IMR-90 (cell line): ENCODE measurements around the gene LRRC4C. TPM values are rescaled to one million over a fixed set of nuclear protein-coding genes. Genes with fewer than 3 reads are reported as not detected.

Experiments
- ATAC-seq: fragments of 200-7000 bp; cut with Tn5 transposase; 2 replicates; pipeline ENCODE4 v1.9.1; 2020; ENCODE audit warnings: low read depth, mild to moderate bottlenecking, moderate library complexity
- BruUV-seq: library from RNA; stranded (reverse); fragments of 400-500 nt; replicated peaks from 2 replicates; lab custom pipeline; 2021; lab: Mats Ljungman, UMichigan
- CTCF ChIA-PET: fragments of 300-600 bp; formaldehyde crosslinking; extraction: SDS; loops from one replicate; lab custom pipeline; 2021; ENCODE audit warnings: antibody characterized with exemption; lab: Yijun Ruan, JAX
- POLR2A ChIA-PET: fragments of 300-600 bp; sonication (Branson Sonifier 250); formaldehyde crosslinking; loops from one replicate; lab custom pipeline; 2022; ENCODE audit warnings: antibody characterized with exemption; ENCODE audit not compliant: unreplicated experiment; lab: Charles Lee
- DNase-seq: peaks from one replicate; pipeline ENCODE4 v3.0.0; 2013
- H2AFZ ChIP-seq: replicated peaks from 2 replicates; pipeline ENCODE3; 2013; ENCODE audit warnings: low read length, mild to moderate bottlenecking; ENCODE audit not compliant: poor library complexity
- H2AK5ac ChIP-seq: 2 replicates; pipeline ENCODE4 v1.6.1; 2013; ENCODE audit warnings: low read depth, low read length, inconsistent platforms
- H2AK9ac ChIP-seq: replicated peaks from 2 replicates; pipeline ENCODE3; 2013; ENCODE audit warnings: mild to moderate bottlenecking, low read depth, low read length, moderate library complexity; ENCODE audit not compliant: poor library complexity
- H2BK120ac ChIP-seq: 2 replicates; pipeline ENCODE4 v1.6.1; 2013; ENCODE audit warnings: low read depth, low read length, inconsistent platforms
- H2BK15ac ChIP-seq: 3 replicates; pipeline ENCODE4 v1.6.1; 2013; ENCODE audit warnings: low read depth, low read length, inconsistent platforms
- H2BK20ac ChIP-seq: 2 replicates; pipeline ENCODE4 v1.6.1; 2013; ENCODE audit warnings: low read depth, mild to moderate bottlenecking, inconsistent platforms, low read length, moderate library complexity
- H2BK5ac ChIP-seq: 2 replicates; pipeline ENCODE4 v1.6.1; 2013; ENCODE audit warnings: mild to moderate bottlenecking, low read depth, low read length, inconsistent platforms; ENCODE audit not compliant: poor library complexity, severe bottlenecking
- H3K14ac ChIP-seq: replicated peaks from 2 replicates; pipeline ENCODE4 v1.6.1; 2013; ENCODE audit warnings: low read depth, low read length, inconsistent platforms
- H3K18ac ChIP-seq: 2 replicates; pipeline ENCODE4 v1.6.1; 2013; ENCODE audit warnings: low read depth, low read length, control low read depth
- H3K23ac ChIP-seq: 2 replicates; pipeline ENCODE4 v1.6.1; 2013; ENCODE audit warnings: low read depth, low read length, inconsistent platforms
- H3K27ac ChIP-seq: 2 replicates; pipeline ENCODE4 v1.5.1; 2013; ENCODE audit warnings: mild to moderate bottlenecking, control low read depth, low read length; ENCODE audit not compliant: insufficient read depth
- H3K27me3 ChIP-seq: 2 replicates; pipeline ENCODE4 v1.6.1; 2013; ENCODE audit warnings: low read length; ENCODE audit not compliant: control insufficient read depth, insufficient read depth
- H3K36me3 ChIP-seq: 2 replicates; pipeline ENCODE4 v1.6.1; 2013; ENCODE audit warnings: low read length, mixed read lengths; ENCODE audit not compliant: control insufficient read depth, insufficient read depth
- H3K4ac ChIP-seq: 2 replicates; pipeline ENCODE4 v1.6.1; 2013; ENCODE audit warnings: low read depth, low read length, inconsistent platforms
- H3K4me1 ChIP-seq: 2 replicates; pipeline ENCODE4 v1.6.1; 2013; ENCODE audit warnings: low read length, mixed read lengths; ENCODE audit not compliant: control insufficient read depth, insufficient read depth
- H3K4me2 ChIP-seq: 2 replicates; pipeline ENCODE4 v1.6.1; 2013; ENCODE audit warnings: low read depth, mild to moderate bottlenecking, control low read depth, low read length, moderate library complexity
- H3K4me3 ChIP-seq: 2 replicates; pipeline ENCODE4 v1.5.1; 2013; ENCODE audit warnings: low read depth, mild to moderate bottlenecking, control low read depth, low read length, moderate library complexity; ENCODE audit not compliant: insufficient read depth
- H3K56ac ChIP-seq: 2 replicates; pipeline ENCODE4 v1.6.1; 2013; ENCODE audit warnings: low read length, inconsistent platforms; ENCODE audit not compliant: insufficient read depth; ENCODE audit errors: extremely low read depth
- H3K79me1 ChIP-seq, 2 experiments: 2 replicates each; pipeline ENCODE4 v1.6.1; 2013; ENCODE audit warnings: low read length in 2 of 2, inconsistent platforms in 1 of 2, low read depth in 1 of 2
- H3K9ac ChIP-seq: 2 replicates; pipeline ENCODE4 v1.6.1; 2013; ENCODE audit warnings: low read depth, low read length, control low read depth
- H3K9me1 ChIP-seq: 2 replicates; pipeline ENCODE4 v1.6.1; 2013; ENCODE audit warnings: low read length, inconsistent platforms; ENCODE audit not compliant: insufficient read depth
- H3K9me3 ChIP-seq: 2 replicates; pipeline ENCODE4 v1.6.1; 2013; ENCODE audit warnings: low read length; ENCODE audit not compliant: control insufficient read depth, insufficient read depth
- H4K20me1 ChIP-seq: 2 replicates; pipeline ENCODE4 v1.6.1; 2013; ENCODE audit warnings: low read length, inconsistent platforms; ENCODE audit not compliant: insufficient read depth
- H4K5ac ChIP-seq: 2 replicates; pipeline ENCODE4 v1.6.1; 2013; ENCODE audit warnings: mild to moderate bottlenecking, low read depth, low read length, control low read depth
- H4K8ac ChIP-seq, 2 experiments: 2 replicates each; pipeline ENCODE4 v1.6.1; 2013; ENCODE audit warnings: low read depth in 2 of 2, low read length in 2 of 2, control low read depth in 1 of 2, inconsistent platforms in 1 of 2
- H4K91ac ChIP-seq: 2 replicates; pipeline ENCODE4 v1.6.1; 2013; ENCODE audit warnings: low read depth, low read length, inconsistent platforms; ENCODE audit not compliant: insufficient read depth
- BHLHE40 ChIP-seq: fragments of 150-350 bp; IDR thresholded peaks from 2 replicates; pipeline ENCODE4 v1.6.1; 2016; ENCODE audit warnings: mild to moderate bottlenecking, low read depth, low read length
- CEBPB ChIP-seq: IDR thresholded peaks from 2 replicates; pipeline ENCODE4 v1.6.1; 2012; ENCODE audit warnings: low read depth, low read length, improper control_type of control experiment
- CHD1 ChIP-seq: IDR thresholded peaks from 2 replicates; pipeline ENCODE4 v1.6.1; 2012; ENCODE audit warnings: low read depth, low read length, improper control_type of control experiment
- ELK1 ChIP-seq: fragments of 150-350 bp; IDR thresholded peaks from 2 replicates; pipeline ENCODE4 v1.6.1; 2016; ENCODE audit warnings: low read depth, mild to moderate bottlenecking, low read length, moderate library complexity, borderline replicate concordance
- FOS ChIP-seq: fragments of 150-350 bp; IDR thresholded peaks from 2 replicates; pipeline ENCODE4 v1.6.1; 2016; ENCODE audit warnings: low read depth, low read length
- MAFK ChIP-seq: IDR thresholded peaks from 2 replicates; pipeline ENCODE4 v1.6.1; 2012; ENCODE audit warnings: low read depth, low read length, improper control_type of control experiment
- MAZ ChIP-seq: IDR thresholded peaks from 2 replicates; pipeline ENCODE4 v1.6.1; 2012; ENCODE audit warnings: low read depth, mild to moderate bottlenecking, low read length, improper control_type of control experiment, moderate library complexity, borderline replicate concordance
- MXI1 ChIP-seq: IDR thresholded peaks from 2 replicates; pipeline ENCODE4 v1.6.1; 2012; ENCODE audit warnings: low read depth, mild to moderate bottlenecking, low read length, moderate library complexity, borderline replicate concordance
- NFE2L2 ChIP-seq: fragments of 150-350 bp; IDR thresholded peaks from 2 replicates; pipeline ENCODE4 v1.6.1; 2016; ENCODE audit warnings: low read depth, mild to moderate bottlenecking, low read length
- POLR2A ChIP-seq: IDR thresholded peaks from 2 replicates; pipeline ENCODE4 v1.6.1; 2012; ENCODE audit warnings: mild to moderate bottlenecking, low read depth, low read length
- RAD21 ChIP-seq: IDR thresholded peaks from 2 replicates; pipeline ENCODE4 v1.6.1; 2012; ENCODE audit warnings: low read length, improper control_type of control experiment
- RCOR1 ChIP-seq: IDR thresholded peaks from 2 replicates; pipeline ENCODE4 v1.6.1; 2012; ENCODE audit warnings: mild to moderate bottlenecking, low read length, improper control_type of control experiment; ENCODE audit not compliant: insufficient replicate concordance
- RFX5 ChIP-seq: IDR thresholded peaks from 2 replicates; pipeline ENCODE4 v1.8.0; 2012; ENCODE audit warnings: low read depth, mild to moderate bottlenecking, low read length, moderate library complexity
- SMC3 ChIP-seq: fragments of 150-350 bp; IDR thresholded peaks from 2 replicates; pipeline ENCODE4 v1.6.1; 2016; ENCODE audit warnings: low read depth, mild to moderate bottlenecking, antibody characterized with exemption, low read length, moderate library complexity
- WGBS, 2 experiments: methylation state at CpG; one replicate each; pipeline versions ENCODE4 v1.1.5 to v1.1.7; 2013; ENCODE audit warnings: missing lambda C conversion rate in 2 of 2; ENCODE audit not compliant: insufficient read length in 1 of 2; ENCODE audit errors: extremely low coverage in 2 of 2; 5-methylcytosine and 5-hydroxymethylcytosine counted together
- dilution Hi-C: fragments of 300-500 bp; cut with HindIII; formaldehyde crosslinking; loops from one replicate; pipeline ENCODE4 v1.14.3; 2018; ENCODE audit warnings: low sequenced_read_pairs; ENCODE audit not compliant: unreplicated experiment
- in situ Hi-C: fragments of 300-500 bp; cut with MboI; formaldehyde crosslinking; loops from 3 replicates; pipeline ENCODE4 v1.14.3; 2019; ENCODE audit warnings: low sequenced_read_pairs, inconsistent platforms, mixed read lengths
- intact Hi-C: fragments of 100-400 bp; cut with micrococcal nuclease; formaldehyde crosslinking; loops from 2 replicates; pipeline ENCODE4 v1.10.0; 2022
- polyA plus RNA-seq, 3 experiments: library from polyadenylated mRNA; depleted of rRNA; stranded (reverse); fragments of >200 nt; gene quantifications; 2 replicates each; pipeline ENCODE4 v1.2.3, GENCODE V29; 2012; ENCODE audit warnings: low replicate concordance in 1 of 3
- total RNA-seq: library from RNA; depleted of rRNA; stranded (reverse); fragments of >200 nt; gene quantifications from 2 replicates; pipeline ENCODE4 v1.2.3, GENCODE V29; 2012
- TF ChIP-seq, protein P1 (sequence below): fragments of 150-350 bp; IDR thresholded peaks from 2 replicates; pipeline ENCODE4 v1.6.1; 2017; ENCODE audit warnings: mild to moderate bottlenecking, antibody characterized with exemption, low read length, low read depth
- TF ChIP-seq, protein P2 (sequence below): conservative IDR thresholded peaks from 2 replicates; pipeline ENCODE4 v1.5.1; 2012; ENCODE audit warnings: mild to moderate bottlenecking, low read depth, low read length, improper control_type of control experiment

LRRC4C gene
- total and polyA plus RNA-seq, 2 of the 4 experiments (the other 2 are of a cell fraction), result under 0.01 to 0.03 TPM

GRCh38 chr11:41306431-41306830 is 153.0 kb downstream of the LRRC4C start:
- Histone ChIP-seq H3K9ac (no peak overlapping the region), H2BK5ac (no peak overlapping the region), H4K91ac (no peak overlapping the region), H3K4me2 (no peak overlapping the region), H3K18ac (no peak overlapping the region), H3K79me1 (no peaks in the 10 kb centered on the region), H3K36me3 (no peaks in the 10 kb centered on the region), H3K14ac (no peak overlapping the region), H2AK5ac (no peak overlapping the region), H2BK15ac (no peak overlapping the region), H3K23ac (no peak overlapping the region), H3K9me3 (peaks cover 6% of the 10 kb centered on the region), H3K56ac (no peak overlapping the region), H2AFZ (no peak overlapping the region), H3K9me1 (no peaks in the 10 kb centered on the region), H3K27me3 (no peaks in the 10 kb centered on the region), H4K20me1 (no peaks in the 10 kb centered on the region), H3K4me1 (no peaks in the 10 kb centered on the region), H2BK120ac (no peak overlapping the region), H2BK20ac (no peak overlapping the region), H3K4me3 (no peak overlapping the region), H3K27ac (no peak overlapping the region), H4K5ac (no peak overlapping the region), H4K8ac (no peak overlapping the region), H2AK9ac (no peak overlapping the region), H3K4ac (no peak overlapping the region)
- TF ChIP-seq, protein P1, sequence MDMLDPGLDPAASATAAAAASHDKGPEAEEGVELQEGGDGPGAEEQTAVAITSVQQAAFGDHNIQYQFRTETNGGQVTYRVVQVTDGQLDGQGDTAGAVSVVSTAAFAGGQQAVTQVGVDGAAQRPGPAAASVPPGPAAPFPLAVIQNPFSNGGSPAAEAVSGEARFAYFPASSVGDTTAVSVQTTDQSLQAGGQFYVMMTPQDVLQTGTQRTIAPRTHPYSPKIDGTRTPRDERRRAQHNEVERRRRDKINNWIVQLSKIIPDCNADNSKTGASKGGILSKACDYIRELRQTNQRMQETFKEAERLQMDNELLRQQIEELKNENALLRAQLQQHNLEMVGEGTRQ, result no peak
- TF ChIP-seq RAD21 (no peak), RFX5 (no peak), SMC3 (no peak), MAFK (no peak), POLR2A (no peak), ELK1 (no peak), MXI1 (no peak), CHD1 (no peak), NFE2L2 (no peak), MAZ (no peak), CEBPB (no peak), BHLHE40 (no peak), FOS (no peak), RCOR1 (no peak)
- TF ChIP-seq, protein P2, sequence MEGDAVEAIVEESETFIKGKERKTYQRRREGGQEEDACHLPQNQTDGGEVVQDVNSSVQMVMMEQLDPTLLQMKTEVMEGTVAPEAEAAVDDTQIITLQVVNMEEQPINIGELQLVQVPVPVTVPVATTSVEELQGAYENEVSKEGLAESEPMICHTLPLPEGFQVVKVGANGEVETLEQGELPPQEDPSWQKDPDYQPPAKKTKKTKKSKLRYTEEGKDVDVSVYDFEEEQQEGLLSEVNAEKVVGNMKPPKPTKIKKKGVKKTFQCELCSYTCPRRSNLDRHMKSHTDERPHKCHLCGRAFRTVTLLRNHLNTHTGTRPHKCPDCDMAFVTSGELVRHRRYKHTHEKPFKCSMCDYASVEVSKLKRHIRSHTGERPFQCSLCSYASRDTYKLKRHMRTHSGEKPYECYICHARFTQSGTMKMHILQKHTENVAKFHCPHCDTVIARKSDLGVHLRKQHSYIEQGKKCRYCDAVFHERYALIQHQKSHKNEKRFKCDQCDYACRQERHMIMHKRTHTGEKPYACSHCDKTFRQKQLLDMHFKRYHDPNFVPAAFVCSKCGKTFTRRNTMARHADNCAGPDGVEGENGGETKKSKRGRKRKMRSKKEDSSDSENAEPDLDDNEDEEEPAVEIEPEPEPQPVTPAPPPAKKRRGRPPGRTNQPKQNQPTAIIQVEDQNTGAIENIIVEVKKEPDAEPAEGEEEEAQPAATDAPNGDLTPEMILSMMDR, result no peak
- DNase-seq (no peak), ATAC-seq (no peak)
- ChIA-PET POLR2A (no interaction called here), CTCF (no interaction called here)
- in situ Hi-C loops, result no loop called here
- WGBS, 2 experiments, result no CpG with 5 or more reads among the region's 3 CpGs
- intact Hi-C loops, result no loop called here
- no TSS peak for BruUV-seq
- dilution Hi-C loops, result no loop called here
